Ovary (tissue), 9 donors: ENCODE measurements around the gene MAST4. TPM values are rescaled to one million over a fixed set of nuclear protein-coding genes. Genes with fewer than 3 reads are reported as not detected.

Source experiments
- DNase-seq, 5 donors: peaks; one replicate each; pipeline ENCODE4 v3.0.0-alpha.2; 2019 to 2020
- H3K27ac ChIP-seq, 2 donors: fragments of 200-600 bp; one replicate each; pipeline versions ENCODE4 v1.5.1 to v1.8.0; 2019 to 2022
- H3K27me3 ChIP-seq: fragments of 200-600 bp; one replicate; pipeline ENCODE4 v1.8.0; 2022
- H3K36me3 ChIP-seq: fragments of 200-600 bp; sonication (generic); one replicate; pipeline ENCODE4 v1.5.1; 2019
- H3K4me1 ChIP-seq: one replicate; pipeline ENCODE4 v1.8.1; 2013; ENCODE audit warnings: mild to moderate bottlenecking, moderate library complexity; ENCODE audit not compliant: insufficient read depth
- H3K4me3 ChIP-seq: fragments of 200-600 bp; sonication (generic); one replicate; pipeline ENCODE4 v1.5.1; 2017
- H3K9me3 ChIP-seq, 2 donors: fragments of 200-600 bp in 1 of 2; sonication (generic) in 1 of 2; one replicate each; pipeline versions ENCODE4 v1.5.1 to v1.8.1; 2013 to 2019; ENCODE audit warnings: mild to moderate bottlenecking in 1 of 2, moderate library complexity in 1 of 2
- CTCF ChIP-seq, 3 donors: fragments of 450-650 bp in 2 of 3; fragments of 200-600 bp in 1 of 3; IDR thresholded peaks; one replicate each; pipeline versions ENCODE4 v1.5.1 to v1.8.0; 2016 to 2022; ENCODE audit warnings: antibody characterized with exemption in 3 of 3, mild to moderate bottlenecking in 1 of 3
- EP300 ChIP-seq: sonication (generic); formaldehyde crosslinking; IDR thresholded peaks from one replicate; pipeline ENCODE4 v1.6.1; 2017; ENCODE audit warnings: antibody characterized with exemption
- POLR2A ChIP-seq: fragments of 450-650 bp; IDR thresholded peaks from one replicate; pipeline ENCODE4 v1.6.1; 2017; ENCODE audit warnings: antibody characterized with exemption, mild to moderate bottlenecking, moderate library complexity
- WGBS, 3 donors: extraction: QIAGEN DNeasy Blood & Tissue Kit in 1 of 3; methylation state at CpG; one replicate each; pipeline versions ENCODE4 v1.1.5 to v1.1.7; 2013 to 2017; 5-methylcytosine and 5-hydroxymethylcytosine counted together
- intact Hi-C, 4 donors: fragments of 100-400 bp; cut with DNase I; formaldehyde crosslinking; loops; one replicate each; pipeline versions ENCODE4 v1.11.0 to v1.15.1; 2022 to 2023
- polyA plus RNA-seq, 2 donors: library from polyadenylated mRNA; stranded (reverse); fragments of 200-250 nt in 1 of 2; fragments of 350-450 nt in 1 of 2; fragmentation: Illumina TruSeq in 1 of 2; extraction: RNeasy Lipid Tissue Mini Kit (QIAGEN cat#74804) in 1 of 2; gene quantifications; one replicate each; pipeline ENCODE4 v1.2.3, GENCODE V29; 2013 to 2014
- total RNA-seq, 7 donors: library from RNA; depleted of rRNA in 2 of 7; stranded (reverse); fragments of >200 nt in 2 of 7; fragmentation: NEBNext Ultra II Directional in 3 of 7; extraction: Animal tissue kit (Norgen Biotek cat#: 25700) in 3 of 7; gene quantifications; one replicate each; pipeline versions ENCODE4 v1.1.0 to v1.2.4, GENCODE V29; 2016 to 2023
- donor health status: DM: no; HTN: no; CAD: no; lungs with moderate emphysema.
- donor health status: DM: no; HTN: no; CAD: no.
- donor health status: Bipolar disorder and iron deficiency.
- donor health status: DM: yes; HTN: yes; CAD: no.
- donor health status: DM: no; HTN: no; CAD: no.
- donor health status: DM: yes; HTN: yes; CAD: no.

The MAST4 gene
- total and polyA plus RNA-seq, 9 donors, result 11.6 to 86.3 (median 57.6) TPM

GRCh38 chr5:66642538-66642937 is 46.3 kb downstream of the MAST4 start:
- WGBS, 3 donors, result 89 to 93% (median 90%) methylated on average over 3 of the region's 3 CpGs
- Histone ChIP-seq H3K9me3 (no peaks in the 10 kb centered on the region), H3K4me3 (no peak overlapping the region), H3K4me1 (no peaks in the 10 kb centered on the region), H3K27me3 (no peaks in the 10 kb centered on the region), H3K27ac (no peak overlapping the region), H3K36me3 (no peaks in the 10 kb centered on the region)
- TF ChIP-seq EP300 (no peak), CTCF (IDR thresholded peaks at IDR 0.05) (no peak), POLR2A (no peak)
- intact Hi-C loops, result no loop called here
- DNase-seq, result no peak

GRCh38 chr5:66643387-66643786 is 47.2 kb downstream of the MAST4 start:
- Histone ChIP-seq H3K9me3 (no peaks in the 10 kb centered on the region), H3K36me3 (no peaks in the 10 kb centered on the region), H3K4me1 (no peaks in the 10 kb centered on the region), H3K27ac (peak overlapping the region in 1 of 2 donors; percentile 26), H3K27me3 (no peaks in the 10 kb centered on the region), H3K4me3 (no peak overlapping the region)
- intact Hi-C loops, result no loop called here
- no peak for DNase-seq
- TF ChIP-seq EP300 (no peak), POLR2A (no peak), CTCF (IDR thresholded peaks at IDR 0.05) (no peak)

GRCh38 chr5:66644111-66644510 is 47.9 kb downstream of the MAST4 start:
- Histone ChIP-seq H3K36me3 (no peaks in the 10 kb centered on the region), H3K9me3 (no peaks in the 10 kb centered on the region), H3K4me3 (no peak overlapping the region), H3K27ac (peak overlapping the region in 1 of 2 donors; percentile 26), H3K27me3 (no peaks in the 10 kb centered on the region), H3K4me1 (no peaks in the 10 kb centered on the region)
- intact Hi-C loops, result no loop called here
- no peak for DNase-seq
- no peak for TF ChIP-seq CTCF (IDR thresholded peaks at IDR 0.05)
- no peak for TF ChIP-seq EP300
- no peak for TF ChIP-seq POLR2A

GRCh38 chr5:66645039-66645438 is 48.8 kb downstream of the MAST4 start:
- H3K36me3 ChIP-seq, result no peaks in the 10 kb centered on the region
- H3K27me3 ChIP-seq, result no peaks in the 10 kb centered on the region
- H3K27ac ChIP-seq, result no peak overlapping the region
- no peak for TF ChIP-seq POLR2A
- WGBS, 3 donors, result 71 to 91% (median 87%) methylated on average over 3 of the region's 3 CpGs
- H3K4me1 ChIP-seq, result no peaks in the 10 kb centered on the region
- no peak for DNase-seq
- intact Hi-C loops, result no loop called here
- no peak overlapping the region for H3K4me3 ChIP-seq
- H3K9me3 ChIP-seq, result no peaks in the 10 kb centered on the region

- no peaks in the 10 kb centered on the region for H3K4me1 ChIP-seq
- H3K27ac ChIP-seq, result no peak overlapping the region
- no peaks in the 10 kb centered on the region for H3K27me3 ChIP-seq
- no peaks in the 10 kb centered on the region for H3K9me3 ChIP-seq
- 92 to 93% (median 92%) methylated on average over 2 of the region's 2 CpGs for WGBS, 3 donors
- no peak overlapping the region for H3K4me3 ChIP-seq
- intact Hi-C loops, result no loop called here
- no peak for DNase-seq
- no peak for TF ChIP-seq CTCF (IDR thresholded peaks at IDR 0.05)
- no peak for TF ChIP-seq EP300
- no peak for TF ChIP-seq POLR2A
- H3K36me3 ChIP-seq, result no peaks in the 10 kb centered on the region
Observed at GRCh38 chr5:66646570-66646969, 50.4 kb downstream of the MAST4 start.
